Rectal smooth muscle tissue (tissue), 1 donor: ENCODE results near the gene RBM5.

Source experiments
- H3K27ac ChIP-seq: one replicate; pipeline ENCODE4 v1.7.0; 2013; ENCODE audit warnings: low read depth, low read length, inconsistent platforms
- H3K27me3 ChIP-seq: one replicate; pipeline ENCODE4 v1.7.0; 2013; ENCODE audit warnings: low read length; ENCODE audit not compliant: control insufficient read depth, insufficient read depth
- H3K36me3 ChIP-seq: one replicate; pipeline ENCODE4 v1.7.0; 2013; ENCODE audit warnings: low read length; ENCODE audit not compliant: control insufficient read depth, insufficient read depth
- H3K4me1 ChIP-seq: one replicate; pipeline ENCODE4 v1.7.0; 2013; ENCODE audit warnings: low read length; ENCODE audit not compliant: control insufficient read depth, insufficient read depth
- H3K4me3 ChIP-seq: one replicate; pipeline ENCODE4 v1.7.0; 2013; ENCODE audit warnings: low read length
- H3K9ac ChIP-seq: one replicate; pipeline ENCODE4 v1.7.0; 2013; ENCODE audit warnings: low read length

RBM5 gene

GRCh38 chr3:50135964-50136363 is 47.2 kb downstream of the RBM5 start:
- Histone ChIP-seq H3K36me3 (no peaks in the 10 kb centered on the region), H3K27me3 (no peaks in the 10 kb centered on the region), H3K4me1 (no peaks in the 10 kb centered on the region), H3K27ac (no peak overlapping the region), H3K4me3 (no peak overlapping the region), H3K9ac (no peak overlapping the region)

- Histone ChIP-seq H3K4me3 (no peak overlapping the region), H3K27me3 (no peaks in the 10 kb centered on the region), H3K4me1 (no peaks in the 10 kb centered on the region), H3K9ac (no peak overlapping the region), H3K27ac (no peak overlapping the region), H3K36me3 (no peaks in the 10 kb centered on the region)
Observed at GRCh38 chr3:50136714-50137405, 48.1 kb downstream of the RBM5 start.

- Histone ChIP-seq H3K9ac (no peak overlapping the region), H3K4me3 (no peak overlapping the region), H3K27ac (no peak overlapping the region), H3K27me3 (no peaks in the 10 kb centered on the region), H3K4me1 (no peaks in the 10 kb centered on the region), H3K36me3 (no peaks in the 10 kb centered on the region)
Observed at GRCh38 chr3:50137531-50137930, 48.8 kb downstream of the RBM5 start.

GRCh38 chr3:50138266-50139200 is 49.8 kb downstream of the RBM5 start:
- Histone ChIP-seq H3K27me3 (no peaks in the 10 kb centered on the region), H3K4me1 (no peaks in the 10 kb centered on the region), H3K27ac (no peak overlapping the region), H3K4me3 (no peak overlapping the region), H3K36me3 (no peaks in the 10 kb centered on the region), H3K9ac (no peak overlapping the region)

GRCh38 chr3:50139308-50139707 is 50.6 kb downstream of the RBM5 start:
- no peaks in the 10 kb centered on the region for H3K36me3 ChIP-seq
- H3K4me3 ChIP-seq, result no peak overlapping the region
- H3K27ac ChIP-seq, result no peak overlapping the region
- H3K27me3 ChIP-seq, result no peaks in the 10 kb centered on the region
- no peak overlapping the region for H3K9ac ChIP-seq
- H3K4me1 ChIP-seq, result no peaks in the 10 kb centered on the region

GRCh38 chr3:50139718-50140423 is 51.2 kb downstream of the RBM5 start:
- Histone ChIP-seq H3K27me3 (no peaks in the 10 kb centered on the region), H3K4me3 (no peak overlapping the region), H3K9ac (no peak overlapping the region), H3K36me3 (no peaks in the 10 kb centered on the region), H3K4me1 (no peaks in the 10 kb centered on the region), H3K27ac (no peak overlapping the region)

GRCh38 chr3:50140990-50141389 is 52.3 kb downstream of the RBM5 start:
- Histone ChIP-seq H3K27ac (no peak overlapping the region), H3K4me3 (no peak overlapping the region), H3K9ac (no peak overlapping the region), H3K27me3 (no peaks in the 10 kb centered on the region), H3K4me1 (no peaks in the 10 kb centered on the region), H3K36me3 (no peaks in the 10 kb centered on the region)

GRCh38 chr3:50146316-50146901 is 57.7 kb downstream of the RBM5 start:
- Histone ChIP-seq H3K27ac (no peak overlapping the region), H3K4me1 (no peaks in the 10 kb centered on the region), H3K9ac (no peak overlapping the region), H3K4me3 (no peak overlapping the region), H3K27me3 (no peaks in the 10 kb centered on the region), H3K36me3 (no peaks in the 10 kb centered on the region)

- Histone ChIP-seq H3K27me3 (no peaks in the 10 kb centered on the region), H3K4me3 (no peak overlapping the region), H3K36me3 (no peaks in the 10 kb centered on the region), H3K4me1 (no peaks in the 10 kb centered on the region), H3K27ac (no peak overlapping the region), H3K9ac (no peak overlapping the region)
Observed at GRCh38 chr3:50147016-50147415, 58.3 kb downstream of the RBM5 start.

- H3K36me3 ChIP-seq, result no peaks in the 10 kb centered on the region
- no peak overlapping the region for H3K4me3 ChIP-seq
- H3K9ac ChIP-seq, result no peak overlapping the region
- no peaks in the 10 kb centered on the region for H3K27me3 ChIP-seq
- H3K27ac ChIP-seq, result no peak overlapping the region
- no peaks in the 10 kb centered on the region for H3K4me1 ChIP-seq
Observed at GRCh38 chr3:50147447-50147846, 58.7 kb downstream of the RBM5 start.

- H3K27ac ChIP-seq, result no peak overlapping the region
- H3K27me3 ChIP-seq, result no peaks in the 10 kb centered on the region
- no peaks in the 10 kb centered on the region for H3K4me1 ChIP-seq
Observed at GRCh38 chr3:50147861-50148260, 59.1 kb downstream of the RBM5 start.

GRCh38 chr3:50150404-50150750 is 61.7 kb downstream of the RBM5 start:
- H3K27ac ChIP-seq, result no peak overlapping the region
- no peaks in the 10 kb centered on the region for H3K36me3 ChIP-seq
- no peaks in the 10 kb centered on the region for H3K4me1 ChIP-seq
- no peaks in the 10 kb centered on the region for H3K27me3 ChIP-seq
- no peak overlapping the region for H3K4me3 ChIP-seq
- no peak overlapping the region for H3K9ac ChIP-seq

More at GRCh38 chr3:50147861-50148260, 59.1 kb downstream of the RBM5 start:
- Histone ChIP-seq H3K9ac (no peak overlapping the region), H3K4me3 (no peak overlapping the region), H3K36me3 (no peaks in the 10 kb centered on the region)
